Endothelial cell of umbilical vein (primary cell): ENCODE measurements around the gene HDLBP. TPM values are rescaled to one million over a fixed set of nuclear protein-coding genes. Genes with fewer than 3 reads are reported as not detected.

Experiments
- BruUV-seq: library from RNA; stranded (reverse); fragments of 400-500 nt; replicated peaks from 2 replicates; lab custom pipeline; 2021; lab: Mats Ljungman, UMichigan
- CTCF ChIA-PET: fragments of 300-600, 350-600 bp; sonication (Branson Sonifier 250); formaldehyde crosslinking; loops from one replicate; lab custom pipeline; 2021; ENCODE audit warnings: antibody characterized with exemption, inconsistent platforms; lab: Charles Lee
- POLR2A ChIA-PET: fragments of 300-600, 350-600 bp; sonication (Branson Sonifier 250); formaldehyde crosslinking; loops from one replicate; lab custom pipeline; 2021; ENCODE audit warnings: antibody characterized with exemption, inconsistent platforms; lab: Charles Lee
- DNase-seq: peaks from one replicate; pipeline ENCODE4 v3.0.0-alpha.2; 2011; ENCODE audit warnings: low read depth, low spot score
- FAIRE-seq: peaks from 2 replicates; lab custom pipeline; 2011; peaks lifted over from hg19 to GRCh38; lab: Jason Lieb, UNC
- H2AFZ ChIP-seq: 2 replicates; pipeline ENCODE4 v1.6.0; 2012; ENCODE audit warnings: low read depth, low read length, control low read depth, inconsistent platforms
- H3K27ac ChIP-seq: 2 replicates; pipeline ENCODE4 v1.5.1; 2011; ENCODE audit warnings: low read depth, mild to moderate bottlenecking, control low read depth, low read length, moderate library complexity; ENCODE audit not compliant: insufficient read depth
- H3K27me3 ChIP-seq, 2 experiments: 2 replicates each; pipeline versions ENCODE4 v1.6.0 to v1.6.1; 2011; ENCODE audit warnings: low read length in 2 of 2, mixed read lengths in 1 of 2; ENCODE audit not compliant: control insufficient read depth in 2 of 2, insufficient read depth in 2 of 2
- H3K36me3 ChIP-seq, 2 experiments: 2 replicates in 1 of 2; 3 replicates in 1 of 2; pipeline ENCODE4 v1.5.1; 2011; ENCODE audit warnings: low read length in 2 of 2, mild to moderate bottlenecking in 1 of 2, moderate library complexity in 1 of 2; ENCODE audit not compliant: control insufficient read depth in 2 of 2, insufficient read depth in 2 of 2; ENCODE audit errors: extremely low read depth in 1 of 2
- H3K4me1 ChIP-seq: 3 replicates; pipeline ENCODE4 v1.5.1; 2011; ENCODE audit warnings: mild to moderate bottlenecking, low read length; ENCODE audit not compliant: control insufficient read depth, insufficient read depth; ENCODE audit errors: extremely low read depth
- H3K4me2 ChIP-seq: 2 replicates; pipeline ENCODE4 v1.6.1; 2011; ENCODE audit warnings: low read length, control low read depth, mixed read lengths; ENCODE audit not compliant: insufficient read depth
- H3K4me3 ChIP-seq, 3 experiments: fragments of 200-600 bp in 1 of 3; sonication (generic), shearing (Covaris generic) in 1 of 3; replicated peaks in 1 of 3; 2 replicates each; pipeline ENCODE4 v1.5.1; 2011 to 2016; ENCODE audit warnings: control low read depth in 3 of 3, low read length in 3 of 3, mild to moderate bottlenecking in 2 of 3, inconsistent platforms in 1 of 3, low read depth in 1 of 3, moderate library complexity in 1 of 3; ENCODE audit not compliant: insufficient read depth in 1 of 3
- H3K79me2 ChIP-seq: 2 replicates; pipeline ENCODE4 v1.6.0; 2012; ENCODE audit warnings: low read length, inconsistent platforms; ENCODE audit not compliant: control insufficient read depth, insufficient read depth
- H3K9ac ChIP-seq: replicated peaks from 2 replicates; pipeline ENCODE3; 2011; ENCODE audit warnings: low read length, control low read depth; ENCODE audit not compliant: insufficient read depth; ENCODE audit errors: extremely low read depth
- H3K9me1 ChIP-seq: replicated peaks from 3 replicates; pipeline ENCODE4 v1.6.0; 2011; ENCODE audit warnings: mild to moderate bottlenecking, low read length; ENCODE audit not compliant: control insufficient read depth, insufficient read depth; ENCODE audit errors: extremely low read depth
- H3K9me3 ChIP-seq: replicated peaks from 2 replicates; pipeline ENCODE4 v1.5.1; 2012; ENCODE audit warnings: low read length, inconsistent platforms; ENCODE audit not compliant: control insufficient read depth, insufficient read depth
- H4K20me1 ChIP-seq: replicated peaks from 2 replicates; pipeline ENCODE3; 2011; ENCODE audit warnings: mild to moderate bottlenecking, low read length; ENCODE audit not compliant: control insufficient read depth, insufficient read depth; ENCODE audit errors: extremely low read depth
- CTCF ChIP-seq, 2 donors: IDR thresholded peaks; 1 replicate in 1 of 2; 2 replicates in 1 of 2; pipeline ENCODE4 v1.5.1; 2011; ENCODE audit warnings: low read length in 2 of 2, mild to moderate bottlenecking in 2 of 2, moderate library complexity in 2 of 2, control low read depth in 1 of 2, inconsistent platforms in 1 of 2, low read depth in 1 of 2; ENCODE audit not compliant: insufficient read depth in 1 of 2; ENCODE audit errors: extremely low read depth in 1 of 2
- EZH2 ChIP-seq: IDR thresholded peaks from 2 replicates; pipeline ENCODE4 v1.6.1; 2012; ENCODE audit warnings: borderline replicate concordance, low read depth, mild to moderate bottlenecking, moderate library complexity, low read length, inconsistent platforms; ENCODE audit not compliant: severe bottlenecking
- FOS ChIP-seq: IDR thresholded peaks from 2 replicates; pipeline ENCODE4 v1.6.1; 2011; ENCODE audit warnings: mild to moderate bottlenecking, low read length, moderate library complexity, borderline replicate concordance; ENCODE audit not compliant: insufficient read depth
- GATA2 ChIP-seq: IDR thresholded peaks from 2 replicates; pipeline ENCODE4 v1.7.0; 2011; ENCODE audit warnings: low read depth, mild to moderate bottlenecking, moderate library complexity, mixed read lengths, low read length; ENCODE audit not compliant: insufficient read length, insufficient read depth
- JUN ChIP-seq: IDR thresholded peaks from 2 replicates; pipeline ENCODE4 v1.6.1; 2011; ENCODE audit warnings: borderline replicate concordance, low read depth; ENCODE audit not compliant: insufficient read length, insufficient read depth
- MAX ChIP-seq: IDR thresholded peaks from 2 replicates; pipeline ENCODE4 v1.6.1; 2011; ENCODE audit not compliant: insufficient read depth, insufficient read length
- MYC ChIP-seq: IDR thresholded peaks from one replicate; pipeline ENCODE4 v1.6.1; 2011; ENCODE audit warnings: mild to moderate bottlenecking, low read depth, low read length
- POLR2A ChIP-seq: IDR thresholded peaks from 2 replicates; pipeline ENCODE4 v1.6.1; 2012; ENCODE audit warnings: low read depth, mild to moderate bottlenecking, control low read depth, low read length
- POLR2AphosphoS5 ChIP-seq: IDR thresholded peaks from 2 replicates; pipeline ENCODE4 v1.6.1; 2012; ENCODE audit warnings: low read depth, mild to moderate bottlenecking, control low read depth, low read length, moderate library complexity; ENCODE audit not compliant: insufficient read depth
- dilution Hi-C: fragments of 300-500 bp; cut with MboI; formaldehyde crosslinking; loops from one replicate; pipeline ENCODE4 v1.15.0; 2019; ENCODE audit warnings: low sequenced_read_pairs; ENCODE audit not compliant: extremely low pct_ligation_motif_present
- intact Hi-C: fragments of 100-400 bp; cut with micrococcal nuclease; formaldehyde crosslinking; loops from one replicate; pipeline ENCODE4 v1.10.0; 2022
- polyA plus RNA-seq, 4 experiments: library from polyadenylated mRNA; depleted of rRNA in 3 of 4; stranded (reverse) in 3 of 4; unstranded in 1 of 4; fragments of >200 nt; gene quantifications; 2 replicates each; pipeline versions ENCODE4 v1.2.1 to v1.2.3, GENCODE V29; 2011 to 2012; ENCODE audit warnings: missing spikeins in 1 of 4
- total RNA-seq: library from RNA; stranded (reverse); gene quantifications from 2 replicates; pipeline ENCODE4 v1.2.3, GENCODE V29; 2021

The HDLBP gene
- total and polyA plus RNA-seq, 2 donors (not counting 3 experiments of a cell fraction or from before 2014, with no cell fraction given) = 379 to 569 TPM

- no peak overlapping the region for H3K4me3 ChIP-seq
- H3K79me2 ChIP-seq = peaks cover 30% of the 10 kb centered on the region
- H2AFZ ChIP-seq = no peak overlapping the region
- dilution Hi-C loops = no loop called here
- no peak overlapping the region for H3K9ac ChIP-seq
- POLR2A ChIA-PET = no interaction called here
- H3K36me3 ChIP-seq = peaks cover 31 to 45% of the 10 kb centered on the region in 2 experiments
- peaks cover 11% of the 10 kb centered on the region for H3K4me1 ChIP-seq
- TF ChIP-seq CTCF (IDR thresholded peaks at IDR 0.05; ENCODE audit: extremely low read depth in 1 of 2, insufficient read depth in 1 of 2, low read depth in 1 of 2, low read length in 2 of 2) = no peak
- no peak for TF ChIP-seq MYC
- no peak for TF ChIP-seq POLR2A
- no peak for TF ChIP-seq FOS
- TF ChIP-seq POLR2AphosphoS5 = no peak
- no peak for TF ChIP-seq EZH2
- no peak for TF ChIP-seq JUN
- no peak for TF ChIP-seq MAX
- no peak for TF ChIP-seq GATA2
- H3K9me3 ChIP-seq = no peaks in the 10 kb centered on the region
- no peak overlapping the region for H3K27ac ChIP-seq
- no peak overlapping the region for H3K4me2 ChIP-seq
- intact Hi-C loops = no loop called here
- no peaks in the 10 kb centered on the region for H3K27me3 ChIP-seq
- no TSS peak for BruUV-seq
- no peak for DNase-seq
- no peaks in the 10 kb centered on the region for H4K20me1 ChIP-seq
- FAIRE-seq = no peak
- no peaks in the 10 kb centered on the region for H3K9me1 ChIP-seq
- CTCF ChIA-PET = interaction anchor here (0.6 kb wide), 2 partner anchors 63 to 81 kb away, joined by 3 read pairs; no protein-coding TSS in a partner anchor
These were observed 54.6 kb downstream of the HDLBP start for GRCh38 chr2:241260911-241261310.
